Mucosa of descending colon (tissue), 3 donors: ENCODE results near the gene TMEM87B. TPM values are rescaled to one million over a fixed set of nuclear protein-coding genes. Genes with fewer than 3 reads are reported as not detected.

Experiments
- ATAC-seq: fragments of 200-7000 bp; cut with Tn5 transposase; one replicate; pipeline ENCODE4 v1.9.1; 2020; ENCODE audit warnings: mild to moderate bottlenecking, moderate library complexity
- DNase-seq, 3 donors: peaks; one replicate each; pipeline ENCODE4 v3.0.0-alpha.2; 2020
- H3K36me3 ChIP-seq: fragments of 200-600 bp; one replicate; pipeline ENCODE4 v1.8.0; 2021; ENCODE audit warnings: low read depth, mild to moderate bottlenecking
- H3K4me1 ChIP-seq: fragments of 200-600 bp; one replicate; pipeline ENCODE4 v1.8.0; 2021; ENCODE audit warnings: low read depth, mild to moderate bottlenecking
- H3K4me3 ChIP-seq: fragments of 200-600 bp; one replicate; pipeline ENCODE4 v1.8.0; 2021; ENCODE audit warnings: mild to moderate bottlenecking
- H3K9me3 ChIP-seq: fragments of 200-600 bp; one replicate; pipeline ENCODE4 v1.8.0; 2021; ENCODE audit warnings: mild to moderate bottlenecking
- intact Hi-C, 2 donors: fragments of 100-400 bp; cut with DNase I in 1 of 2; cut with micrococcal nuclease in 1 of 2; formaldehyde crosslinking; loops; one replicate each; pipeline versions ENCODE4 v1.11.0 to v1.11.1; 2022; cut with DNase I, micrococcal nuclease
- total RNA-seq, 3 donors: library from RNA; stranded (reverse); fragmentation: NEBNext Ultra II Directional in 2 of 3; extraction: Animal tissue kit (Norgen Biotek cat#: 25700) in 2 of 3; gene quantifications; one replicate each; pipeline versions ENCODE4 v1.2.1 to v1.2.4, GENCODE V29; 2021 to 2023
- TF ChIP-seq, protein P1 (sequence below): fragments of 200-600 bp; IDR thresholded peaks from one replicate; pipeline ENCODE4 v1.8.0; 2022; ENCODE audit warnings: antibody characterized with exemption, mild to moderate bottlenecking
- donor health status: DM: no; HTN: no; CAD: no; lungs with moderate emphysema.
- donor health status: DM: no; HTN: no; CAD: no.
- donor health status: DM: no; HTN: yes; CAD: no.

TMEM87B gene
- total RNA-seq, 3 donors from 2014 or later = 39.2 to 72.2 (median 55.7) TPM

DNA sequence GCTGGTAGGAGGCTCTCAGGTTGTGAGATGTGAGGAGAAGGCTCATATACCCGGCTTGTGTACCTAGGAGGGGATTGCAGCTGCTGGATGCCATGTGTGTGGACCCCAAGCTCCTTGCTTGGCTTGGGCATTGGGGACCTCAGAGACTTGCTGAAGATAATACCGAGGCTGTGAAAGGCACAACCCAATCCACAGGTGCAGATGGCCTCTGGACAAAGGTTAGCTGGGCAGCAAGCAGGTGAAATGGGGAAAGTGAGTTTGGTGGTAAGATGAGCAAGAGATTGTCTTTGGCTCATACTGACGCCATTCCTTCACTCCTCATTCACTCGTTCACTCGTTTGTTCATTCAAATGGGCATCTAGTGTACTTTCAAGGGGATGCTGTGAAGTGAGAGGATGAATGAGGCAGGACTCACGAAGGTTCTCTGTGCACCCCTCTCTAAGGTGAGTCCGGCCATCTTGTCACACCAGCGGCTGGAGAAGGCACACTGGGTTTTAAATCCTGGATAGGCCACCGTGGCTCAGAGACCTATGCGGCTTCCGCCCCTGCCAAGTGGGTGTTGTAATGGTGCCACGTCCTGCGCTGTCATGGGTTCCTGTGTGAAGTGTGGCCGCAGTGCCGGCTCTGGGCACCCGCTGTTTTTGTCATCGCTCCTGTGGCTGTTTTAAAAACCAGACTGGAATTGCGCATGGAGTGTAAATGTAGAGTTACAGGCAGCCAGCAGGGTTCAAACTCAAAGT lies 96.8 kb downstream of the TMEM87B start:
- intact Hi-C loops = no loop called here
- no peak for DNase-seq
- Histone ChIP-seq H3K4me3 (no peak overlapping the region), H3K4me1 (no peaks in the 10 kb centered on the region), H3K36me3 (no peaks in the 10 kb centered on the region), H3K9me3 (no peaks in the 10 kb centered on the region)
- ATAC-seq = no peak
- TF ChIP-seq, protein P1, sequence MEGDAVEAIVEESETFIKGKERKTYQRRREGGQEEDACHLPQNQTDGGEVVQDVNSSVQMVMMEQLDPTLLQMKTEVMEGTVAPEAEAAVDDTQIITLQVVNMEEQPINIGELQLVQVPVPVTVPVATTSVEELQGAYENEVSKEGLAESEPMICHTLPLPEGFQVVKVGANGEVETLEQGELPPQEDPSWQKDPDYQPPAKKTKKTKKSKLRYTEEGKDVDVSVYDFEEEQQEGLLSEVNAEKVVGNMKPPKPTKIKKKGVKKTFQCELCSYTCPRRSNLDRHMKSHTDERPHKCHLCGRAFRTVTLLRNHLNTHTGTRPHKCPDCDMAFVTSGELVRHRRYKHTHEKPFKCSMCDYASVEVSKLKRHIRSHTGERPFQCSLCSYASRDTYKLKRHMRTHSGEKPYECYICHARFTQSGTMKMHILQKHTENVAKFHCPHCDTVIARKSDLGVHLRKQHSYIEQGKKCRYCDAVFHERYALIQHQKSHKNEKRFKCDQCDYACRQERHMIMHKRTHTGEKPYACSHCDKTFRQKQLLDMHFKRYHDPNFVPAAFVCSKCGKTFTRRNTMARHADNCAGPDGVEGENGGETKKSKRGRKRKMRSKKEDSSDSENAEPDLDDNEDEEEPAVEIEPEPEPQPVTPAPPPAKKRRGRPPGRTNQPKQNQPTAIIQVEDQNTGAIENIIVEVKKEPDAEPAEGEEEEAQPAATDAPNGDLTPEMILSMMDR = no peak

DNA sequence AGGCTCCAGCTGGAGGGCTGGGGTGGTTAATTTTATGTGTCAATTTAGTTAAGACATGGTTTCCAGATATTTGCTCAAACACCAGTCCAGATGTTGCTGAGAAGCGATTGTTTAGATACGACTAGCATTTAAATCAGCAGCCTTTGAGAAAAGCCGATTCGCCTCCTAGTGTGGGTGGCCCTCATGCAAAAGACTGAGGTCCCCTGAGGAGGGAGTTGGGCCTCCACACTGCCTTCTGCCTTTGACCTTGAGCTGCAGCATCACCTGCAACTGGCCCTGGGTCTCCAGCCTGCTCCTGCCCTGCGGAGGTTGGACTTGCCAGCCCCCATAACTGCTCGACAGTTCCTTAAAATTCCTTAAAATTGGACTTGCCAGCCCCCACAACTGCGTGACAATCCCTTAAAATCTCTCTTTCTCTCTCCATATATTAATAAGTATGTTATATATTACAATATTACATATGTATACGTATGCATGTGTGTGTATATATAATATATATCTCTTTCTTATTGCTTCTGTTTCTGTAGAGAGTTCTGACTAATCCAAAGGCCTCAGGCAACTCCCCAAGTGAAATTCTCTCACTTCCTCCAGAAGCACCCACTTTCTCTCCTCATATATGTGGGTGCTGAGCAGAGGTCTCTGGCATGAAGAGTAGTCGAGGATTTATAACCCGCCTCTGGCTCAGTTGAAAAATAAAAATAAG lies 97.6 kb downstream of the TMEM87B start:
- H3K36me3 ChIP-seq = no peaks in the 10 kb centered on the region
- H3K4me1 ChIP-seq = no peaks in the 10 kb centered on the region
- H3K9me3 ChIP-seq = no peaks in the 10 kb centered on the region
- intact Hi-C loops = no loop called here
- H3K4me3 ChIP-seq = no peak overlapping the region
- TF ChIP-seq, protein P1 = no peak
- ATAC-seq (no peak), DNase-seq (no peak)

DNA sequence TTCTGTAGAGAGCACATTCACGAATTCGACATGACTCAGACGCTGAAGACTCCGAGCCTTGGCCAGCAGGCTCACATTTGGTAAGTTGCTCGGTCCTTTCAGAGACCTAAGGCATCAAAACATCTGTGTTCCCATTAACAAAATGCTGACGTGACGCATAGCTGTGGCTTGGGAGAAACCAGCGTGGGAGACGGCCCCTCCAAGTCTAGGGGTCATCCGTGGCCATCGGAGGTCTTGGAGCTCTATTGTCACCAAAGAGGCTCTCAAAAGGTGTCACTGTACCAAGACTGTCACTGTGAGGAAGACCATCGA lies 98.1 kb downstream of the TMEM87B start:
- ATAC-seq (no peak), DNase-seq (no peak)
- TF ChIP-seq, protein P1 = no peak

DNA sequence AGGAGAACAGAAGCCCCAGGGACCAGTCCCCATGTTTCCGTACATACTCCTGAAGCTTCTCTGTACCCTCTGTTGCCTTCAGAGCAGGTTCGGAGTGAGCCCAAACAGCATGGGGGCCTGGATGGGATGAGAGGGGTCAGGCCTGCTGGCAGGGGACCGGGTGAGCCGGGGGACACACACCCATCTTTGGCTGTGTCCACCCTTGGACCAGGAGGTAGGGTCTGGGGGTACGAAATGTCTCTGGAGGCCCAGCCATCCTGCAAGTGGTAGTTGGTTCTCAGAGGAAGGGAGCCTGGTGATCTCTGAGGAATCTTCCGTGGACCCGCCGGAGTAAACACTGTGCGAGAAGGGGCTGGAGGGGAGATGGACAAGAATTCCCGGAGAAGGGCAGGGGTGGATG lies 98.4 kb downstream of the TMEM87B start:
- ATAC-seq = no peak
- no peaks in the 10 kb centered on the region for H3K4me1 ChIP-seq
- no peaks in the 10 kb centered on the region for H3K9me3 ChIP-seq
- TF ChIP-seq, protein P1 = no peak
- no peak overlapping the region for H3K4me3 ChIP-seq
- no peak for DNase-seq
- intact Hi-C loops = no loop called here
- no peaks in the 10 kb centered on the region for H3K36me3 ChIP-seq

More for the DNA sequence above, 98.1 kb downstream of the TMEM87B start:
- no peaks in the 10 kb centered on the region for H3K9me3 ChIP-seq
- H3K4me3 ChIP-seq = no peak overlapping the region
- intact Hi-C loops = no loop called here
- H3K36me3 ChIP-seq = no peaks in the 10 kb centered on the region
- H3K4me1 ChIP-seq = no peaks in the 10 kb centered on the region

DNA sequence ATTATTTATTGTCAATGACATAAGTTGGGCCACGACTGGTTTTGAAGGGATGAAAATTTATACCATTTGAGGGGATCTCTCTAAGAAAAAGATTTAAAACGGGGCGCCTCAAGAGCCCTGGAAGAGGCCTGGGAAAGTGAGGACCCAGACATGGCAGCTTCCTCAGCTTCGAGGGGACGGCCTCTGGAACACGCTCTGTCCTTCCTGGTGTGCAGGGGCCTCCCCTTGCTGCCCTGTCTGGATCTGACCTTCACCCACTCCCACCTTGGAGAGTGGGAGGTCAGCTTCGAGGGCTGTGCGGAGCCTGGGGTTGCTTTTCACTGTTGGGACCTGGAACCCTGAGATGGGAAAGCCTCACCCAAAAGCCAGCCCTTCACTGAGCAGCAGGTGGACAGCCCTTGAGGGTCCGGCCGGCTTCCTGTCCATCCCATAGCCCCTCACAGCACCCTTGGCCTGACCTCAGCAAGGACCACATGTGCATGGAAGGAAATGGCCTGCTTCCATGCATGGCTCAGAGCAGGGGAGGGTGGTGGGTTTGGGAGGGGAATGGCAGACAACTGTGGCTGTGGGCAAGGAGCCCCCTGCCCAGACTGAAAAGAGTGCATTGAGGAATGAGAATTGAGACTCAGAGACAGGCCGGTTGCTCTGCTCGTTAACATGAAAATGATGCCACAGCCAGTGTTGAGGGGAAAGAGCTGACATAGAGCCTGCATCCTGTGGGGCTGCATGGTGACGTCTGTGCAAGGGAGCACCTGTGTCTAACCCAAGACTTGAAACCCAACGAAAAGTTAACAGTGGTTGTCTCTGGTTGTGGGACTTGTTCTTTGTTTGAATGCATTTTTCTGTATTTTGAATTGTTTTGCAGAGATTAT lies 99.4 kb downstream of the TMEM87B start:
- peak; percentile 48 for ATAC-seq
- DNase-seq = no peak
- intact Hi-C loops = no loop called here
- Histone ChIP-seq H3K4me1 (no peaks in the 10 kb centered on the region), H3K4me3 (no peak overlapping the region), H3K9me3 (no peaks in the 10 kb centered on the region), H3K36me3 (no peaks in the 10 kb centered on the region)
- TF ChIP-seq, protein P1 = no peak
